HG02759 (cell line): Measurements from ENCODE around the gene PRR16.
"Not testable (repeated sequence)": the region's sequence is repeated elsewhere in the genome, so short reads cannot be mapped to it uniquely, and the experiment has no call there.

Source experiments
- ATAC-seq: cut with Tn5 transposase; IDR thresholded peaks from one replicate; pipeline ENCODE4 v1.9.1; 2021; ENCODE audit warnings: mild to moderate bottlenecking, moderate library complexity; ENCODE audit not compliant: unreplicated experiment

Gene PRR16

DNA sequence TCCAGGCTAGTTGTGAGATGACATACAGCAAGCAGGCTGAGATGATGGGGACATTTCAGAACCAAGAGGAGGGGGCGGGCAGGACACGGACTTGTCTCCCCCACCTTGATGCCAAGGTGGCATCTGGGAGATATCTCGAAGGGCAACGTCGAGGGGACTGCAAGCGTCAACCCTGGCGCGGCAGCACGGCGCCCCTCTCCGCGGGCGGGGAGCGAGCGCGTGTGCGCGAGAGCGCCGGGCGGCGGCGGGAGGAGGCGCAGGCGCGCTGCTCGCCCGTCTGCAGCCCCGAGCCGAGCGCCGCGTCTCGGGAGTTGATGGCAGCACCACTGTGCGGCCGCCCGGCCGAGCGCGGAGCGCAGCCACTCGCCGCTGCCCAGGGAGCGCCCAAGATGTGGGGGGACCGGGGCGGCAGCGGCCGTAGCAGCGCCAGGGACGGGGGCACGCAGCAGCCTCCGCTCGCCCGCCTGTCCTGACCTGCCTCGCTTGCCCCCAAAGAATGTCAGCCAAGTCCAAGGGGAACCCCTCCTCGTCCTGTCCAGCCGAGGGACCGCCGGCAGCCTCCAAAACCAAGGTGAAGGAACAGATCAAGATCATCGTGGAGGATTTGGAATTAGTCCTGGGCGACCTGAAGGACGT, at the start of gene PRR16:
PRR16 (plus strand) TSS at position 310 of the 636 bp plus-strand sequence.
- peak; percentile 89 for ATAC-seq

DNA sequence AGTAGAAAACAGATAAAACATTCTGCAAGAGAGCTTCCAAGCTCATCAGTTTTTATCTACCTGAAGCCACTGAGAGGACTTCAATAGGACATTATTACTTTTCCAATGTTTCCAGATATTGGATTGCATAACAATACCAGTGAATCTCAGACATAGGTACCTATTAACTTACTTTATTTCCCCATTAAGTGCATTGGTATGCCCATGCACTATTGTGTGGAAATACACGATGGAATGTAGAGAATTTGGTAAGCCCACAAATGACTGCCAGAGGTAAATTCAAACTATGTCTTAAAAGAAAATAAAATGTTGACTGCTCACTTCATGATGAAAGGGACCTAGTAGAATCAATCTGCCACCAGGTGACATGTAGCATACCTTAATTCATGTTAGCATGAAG, 48.1 kb upstream of the PRR16 start:
- ATAC-seq, result no peak

DNA sequence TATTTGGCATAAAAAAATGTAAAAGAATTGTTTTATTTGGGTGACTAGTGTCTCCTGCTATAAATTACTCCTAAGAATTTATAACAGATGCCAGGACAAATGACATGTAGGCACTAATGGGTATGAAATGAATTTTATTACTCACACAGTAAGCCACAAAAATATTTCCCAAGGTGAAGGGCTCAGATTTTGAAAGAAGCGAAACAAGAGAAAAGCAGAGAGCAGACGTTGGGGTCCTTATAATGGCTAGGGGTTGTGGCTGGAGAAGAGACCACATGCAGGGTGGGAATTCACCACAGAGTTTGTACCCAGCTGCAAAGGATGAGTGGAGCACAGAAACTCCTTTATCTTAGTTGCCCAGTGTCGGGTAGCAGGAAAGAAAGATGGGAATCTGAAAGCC, 45.0 kb upstream of the PRR16 start:
- ATAC-seq, result no peak

DNA sequence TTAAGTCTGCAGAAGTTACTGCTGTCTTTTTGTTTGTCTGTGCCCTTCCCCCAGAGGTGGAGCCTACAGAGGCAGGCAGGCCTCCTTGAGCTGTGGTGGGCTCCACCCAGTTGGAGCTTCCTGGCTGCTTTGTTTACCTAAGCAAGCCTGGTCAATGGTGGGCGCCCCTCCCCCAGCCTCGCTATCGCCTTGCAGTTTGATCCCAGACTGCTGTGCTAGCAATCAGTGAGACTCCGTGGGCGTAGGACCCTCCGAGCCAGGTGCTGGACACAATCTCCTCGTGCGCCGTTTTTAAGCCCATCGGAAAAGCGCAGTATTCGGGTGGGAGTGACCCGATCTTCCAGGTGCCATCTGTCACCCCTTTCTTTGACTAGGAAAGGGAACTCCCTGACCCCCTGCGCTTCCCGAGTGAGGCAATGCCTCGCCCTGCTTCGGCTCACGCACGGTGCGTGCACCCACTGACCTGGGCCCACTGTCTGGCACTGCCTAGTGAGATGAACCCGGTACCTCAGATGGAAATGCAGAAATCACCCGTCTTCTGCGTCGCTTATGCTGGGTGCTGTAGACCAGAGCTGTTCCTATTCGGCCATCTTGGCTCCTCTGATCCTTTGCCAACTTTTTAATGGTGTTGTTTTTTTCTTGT, 37.3 kb upstream of the PRR16 start:
- ATAC-seq, result not testable (repeated sequence)

DNA sequence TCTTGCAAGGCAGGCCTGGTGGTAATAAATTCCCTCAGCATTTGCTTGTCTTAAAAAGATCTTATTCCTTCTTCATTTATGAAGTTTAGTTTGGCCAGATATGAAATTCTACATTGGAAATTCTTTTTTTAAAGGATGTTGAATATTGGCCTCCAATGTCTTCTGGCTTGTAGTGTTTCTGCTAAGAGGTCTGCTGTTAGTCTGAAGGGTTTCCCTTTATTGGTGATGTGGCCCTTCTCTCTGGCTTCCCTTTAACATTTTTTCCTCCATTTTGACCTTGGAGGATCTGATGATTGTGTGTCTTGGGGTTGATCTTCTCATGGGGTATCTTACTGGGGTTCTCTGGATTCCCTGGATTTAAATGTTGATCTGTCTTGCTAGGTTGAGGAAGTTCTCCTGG, 33.5 kb upstream of the PRR16 start:
- no peak for ATAC-seq

DNA sequence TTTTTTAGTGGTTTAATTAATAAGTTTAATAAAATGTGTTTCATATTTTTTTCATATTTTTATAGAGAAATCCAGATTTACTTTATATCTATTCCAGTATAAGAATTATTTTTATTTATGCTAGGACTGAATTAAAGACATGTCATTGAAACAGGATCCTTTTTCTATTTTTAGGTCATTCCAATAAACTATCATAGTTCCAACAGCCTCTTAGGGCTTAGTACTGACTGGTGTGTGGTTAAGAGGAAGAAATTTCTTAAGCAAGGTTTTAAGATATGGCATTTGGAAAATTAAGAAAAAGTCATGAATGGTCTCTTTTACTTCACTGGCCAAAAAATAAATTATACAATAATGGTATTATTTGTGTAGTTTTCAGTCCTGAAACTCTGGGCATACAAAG, 31.2 kb upstream of the PRR16 start:
- ATAC-seq, result no peak

DNA sequence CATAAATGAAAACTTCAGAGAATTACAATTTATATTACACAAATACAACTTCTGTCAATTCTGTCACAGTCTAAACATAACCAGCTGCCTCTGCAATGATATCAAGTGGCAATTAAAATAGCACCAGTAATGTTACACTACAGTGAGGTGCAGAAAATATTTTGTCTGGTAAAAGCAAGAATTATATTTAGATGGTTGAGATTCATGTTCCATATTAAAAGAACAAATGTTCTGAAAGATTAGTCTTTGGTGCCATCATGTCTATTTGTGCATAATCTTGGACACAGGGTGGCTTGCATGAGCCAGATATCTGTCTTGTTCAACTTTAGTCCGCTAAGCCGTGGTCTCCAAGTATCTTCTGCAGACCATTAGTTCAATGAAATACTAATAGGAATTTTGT, 29.0 kb upstream of the PRR16 start:
- no peak for ATAC-seq

DNA sequence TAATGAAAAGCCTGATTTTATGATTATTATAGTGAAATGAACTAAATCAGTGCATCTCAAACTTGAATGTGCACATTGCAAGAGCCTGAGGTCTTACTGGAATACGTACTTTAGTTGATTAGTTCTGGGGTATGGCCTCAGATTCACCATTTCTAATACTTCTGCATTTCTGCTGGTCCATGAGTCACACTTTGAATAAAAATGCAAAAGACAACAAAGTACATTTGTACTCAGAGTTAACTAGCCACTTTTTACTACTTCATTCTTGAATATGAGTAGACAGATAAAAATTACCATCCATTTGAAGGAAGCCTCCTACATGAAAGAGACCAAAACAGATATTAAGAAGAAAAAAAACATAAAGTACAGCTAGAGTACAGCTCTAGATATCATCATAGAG, 27.1 kb upstream of the PRR16 start:
- ATAC-seq, result no peak

DNA sequence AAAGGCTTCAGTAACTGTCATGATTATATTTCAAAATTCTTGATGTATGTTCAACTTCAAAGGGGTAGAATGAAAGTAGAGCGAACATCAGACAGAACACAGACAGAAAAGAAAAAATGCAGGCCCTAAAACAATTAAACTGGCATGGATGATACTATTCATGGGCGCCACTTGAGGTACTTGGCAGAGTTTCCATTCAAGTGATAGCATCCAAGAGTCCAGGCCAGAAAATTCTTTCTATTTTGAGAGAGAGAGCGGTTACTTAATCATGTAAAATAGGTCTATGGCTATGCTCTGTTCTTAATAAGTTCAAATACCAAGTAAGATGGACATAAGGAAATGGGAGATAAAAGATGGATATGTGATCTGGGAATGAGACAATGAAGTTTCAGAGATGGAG, 21.4 kb upstream of the PRR16 start:
- ATAC-seq, result no peak

DNA sequence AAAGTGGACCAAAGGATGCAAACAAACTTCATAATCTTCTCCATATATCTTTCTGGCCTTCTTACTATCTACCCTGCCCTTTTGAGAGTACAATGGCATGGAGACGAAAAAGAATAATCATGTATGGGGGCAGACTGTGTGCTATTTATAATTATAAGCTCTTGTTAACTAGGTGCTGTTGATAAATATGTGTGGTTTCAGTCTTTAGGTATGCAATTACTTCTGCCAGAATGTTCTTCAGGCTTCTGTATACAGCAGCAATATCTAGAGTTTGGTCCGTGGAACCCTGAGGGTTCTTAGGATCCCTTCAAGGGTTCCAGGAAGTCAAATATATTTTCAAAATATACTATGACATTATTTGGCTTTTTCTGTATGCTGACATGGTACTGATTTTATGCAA, 20.5 kb upstream of the PRR16 start:
- no peak for ATAC-seq

DNA sequence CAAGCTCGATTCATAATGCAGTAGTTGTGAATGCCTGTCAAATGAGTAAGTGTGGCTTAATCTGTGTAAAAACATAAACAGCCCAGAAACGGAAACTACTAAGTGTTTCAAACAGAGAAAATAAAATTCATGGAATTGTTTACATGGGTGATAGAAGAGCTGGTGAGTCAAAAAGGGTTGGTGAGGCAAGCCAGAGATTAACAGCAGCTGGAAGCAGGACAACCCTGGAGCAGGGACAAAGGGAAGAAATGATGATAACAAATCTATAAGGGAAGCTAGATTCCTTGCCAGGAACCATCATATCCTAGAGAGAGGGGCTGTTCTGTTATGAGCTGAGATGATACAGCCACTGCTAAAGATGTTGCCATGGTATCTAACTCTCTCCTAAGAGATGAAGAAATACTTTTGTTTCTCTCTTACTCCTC, 18.0 kb upstream of the PRR16 start:
- no peak for ATAC-seq

DNA sequence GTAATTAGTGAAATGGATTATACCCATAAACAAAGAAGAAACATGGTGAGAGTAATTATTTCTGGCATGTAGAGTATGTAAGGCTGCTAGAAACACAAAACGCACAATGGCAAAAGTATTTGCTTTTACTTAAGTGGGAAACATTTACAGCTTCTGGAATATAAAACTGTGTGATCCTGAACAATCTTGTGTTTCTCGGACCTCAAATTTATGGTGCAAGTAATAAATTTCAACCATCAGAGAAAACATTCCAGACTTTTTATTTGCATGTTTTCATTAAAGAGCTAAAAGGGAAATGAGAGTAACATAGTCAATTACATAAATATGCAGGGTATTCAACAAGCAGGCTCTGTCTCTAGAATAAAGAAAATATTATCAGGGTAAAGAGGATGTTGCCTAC, 17.2 kb upstream of the PRR16 start:
- no peak for ATAC-seq

DNA sequence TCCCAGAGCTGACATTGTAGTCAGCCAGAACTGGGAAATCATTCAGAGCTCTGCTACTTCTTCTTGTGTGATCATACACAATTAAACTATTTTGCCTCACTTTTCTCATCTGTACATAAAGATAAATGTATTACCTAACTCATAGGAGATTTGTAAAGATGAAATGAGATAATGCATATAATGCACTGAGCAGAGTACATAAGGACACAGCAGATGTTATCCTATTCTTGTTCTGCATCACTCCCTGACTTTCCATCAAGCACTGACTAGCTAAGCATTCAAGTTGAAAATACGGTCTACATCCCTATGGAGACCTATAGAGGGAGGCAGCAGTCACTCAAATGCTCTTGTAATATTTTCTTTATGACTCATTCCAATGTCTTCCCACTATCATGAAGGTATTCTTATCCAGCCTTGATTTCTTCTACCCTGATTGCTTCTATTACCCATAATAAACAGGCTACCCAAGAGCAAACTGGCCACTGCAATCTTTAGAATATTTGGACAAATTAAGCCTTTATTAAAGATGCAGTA, 16.3 kb upstream of the PRR16 start:
- ATAC-seq, result no peak

DNA sequence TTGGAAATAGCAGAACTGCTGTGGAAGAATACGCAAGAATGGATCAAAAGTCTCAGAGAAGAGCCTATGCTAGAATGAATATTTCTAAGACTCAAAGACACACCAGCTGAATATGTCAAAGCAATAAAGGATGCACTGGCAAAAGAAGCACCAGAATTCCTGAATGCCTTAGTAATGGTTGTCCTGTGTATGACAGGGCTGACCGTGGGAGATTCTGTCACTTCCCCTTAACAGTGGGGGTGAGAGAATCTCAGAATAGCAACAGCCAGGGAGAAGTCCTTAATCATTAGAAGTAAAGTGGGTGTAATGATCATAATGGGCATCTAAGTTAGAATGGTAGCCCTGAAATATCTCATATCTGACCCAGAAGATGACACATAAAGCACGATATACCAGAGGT, 14.6 kb upstream of the PRR16 start:
- no peak for ATAC-seq

DNA sequence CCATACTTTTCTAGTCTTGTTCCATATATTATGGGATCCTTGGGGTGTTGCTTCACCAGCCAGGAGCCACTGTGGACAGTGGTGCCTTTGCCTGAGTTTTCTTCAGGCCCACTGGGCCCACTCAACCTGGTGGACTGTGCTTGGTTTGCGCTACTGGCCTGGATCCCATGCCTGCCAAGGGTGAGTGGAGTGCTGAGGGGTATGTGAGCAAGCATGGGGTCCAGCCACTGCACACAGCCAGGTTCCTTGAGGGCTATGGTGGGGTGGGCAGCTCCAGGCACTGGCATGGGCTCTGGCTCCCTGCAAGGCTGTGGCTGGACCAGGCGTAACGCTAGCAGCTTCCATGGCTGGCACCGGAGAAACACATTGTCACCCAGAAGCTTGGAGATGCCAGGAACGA, 13.2 kb upstream of the PRR16 start:
- no peak for ATAC-seq

DNA sequence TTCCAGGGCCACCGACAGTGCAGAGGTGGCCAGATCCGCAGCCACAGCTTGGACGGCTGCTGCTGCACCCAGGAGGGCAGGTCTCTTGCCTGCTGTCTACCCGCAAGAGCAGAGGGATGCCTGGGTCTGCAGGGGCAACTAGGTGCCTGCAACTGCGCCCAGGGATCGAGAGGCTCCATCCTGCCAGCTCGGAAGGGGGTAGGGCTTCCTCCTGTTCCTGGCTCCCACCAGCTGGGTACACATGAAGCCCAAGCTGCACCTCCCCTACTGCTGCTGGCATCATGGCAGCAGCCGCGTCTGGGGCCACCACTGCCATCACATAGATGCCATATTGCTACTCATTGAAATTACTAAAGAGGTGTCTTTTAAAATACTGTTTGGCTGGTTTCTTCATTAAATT, 12.7 kb upstream of the PRR16 start:
- no peak for ATAC-seq

DNA sequence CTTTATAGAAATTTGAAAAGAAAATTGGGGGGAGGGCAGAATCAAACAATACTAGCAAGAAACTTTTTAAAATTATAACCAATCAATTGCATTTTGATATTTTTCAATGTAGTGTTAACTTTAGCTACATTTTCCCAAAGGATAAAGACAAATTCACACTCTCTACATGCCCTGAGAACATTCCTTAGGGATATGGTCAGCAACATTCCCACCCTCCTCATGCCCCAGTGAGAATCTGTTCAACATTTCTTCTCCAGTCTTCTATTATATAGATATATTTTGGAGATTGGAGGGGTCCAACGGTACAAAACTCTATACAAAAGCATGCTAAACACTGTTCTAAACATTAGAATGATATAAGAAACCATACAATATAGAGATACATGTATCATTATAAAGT, 11.6 kb upstream of the PRR16 start:
- ATAC-seq, result no peak

DNA sequence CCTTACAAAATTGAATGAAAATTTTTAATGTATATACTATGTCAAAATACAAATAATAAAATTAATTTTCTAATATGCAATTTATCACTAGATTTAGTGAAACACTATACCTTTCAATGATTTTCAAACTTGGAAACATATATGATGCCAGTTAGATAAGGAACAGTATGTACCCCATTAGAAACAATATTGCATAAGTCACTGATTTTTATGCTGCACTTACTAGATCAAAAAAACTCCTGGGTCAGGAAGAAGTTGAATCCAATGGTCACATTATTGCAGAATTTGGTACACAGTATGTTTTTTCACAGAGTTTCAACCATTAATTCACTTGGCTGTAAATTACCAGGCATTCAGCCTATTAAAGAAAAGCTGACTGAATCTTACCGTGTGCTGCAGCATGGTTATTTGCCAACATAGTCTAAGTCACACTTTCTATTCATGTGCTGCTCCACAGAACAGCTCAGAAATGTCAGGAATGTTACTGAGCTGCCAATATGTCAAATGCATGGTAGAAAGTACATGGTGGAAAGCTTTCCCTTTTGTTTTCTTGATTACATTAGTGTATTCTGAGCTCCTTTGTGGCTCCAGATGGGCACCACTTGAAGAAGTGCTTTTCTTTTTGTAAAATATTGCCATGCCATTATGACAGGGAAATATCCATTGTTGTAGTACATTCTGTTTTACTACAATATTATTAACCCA, 9.9 kb upstream of the PRR16 start:
- no peak for ATAC-seq

DNA sequence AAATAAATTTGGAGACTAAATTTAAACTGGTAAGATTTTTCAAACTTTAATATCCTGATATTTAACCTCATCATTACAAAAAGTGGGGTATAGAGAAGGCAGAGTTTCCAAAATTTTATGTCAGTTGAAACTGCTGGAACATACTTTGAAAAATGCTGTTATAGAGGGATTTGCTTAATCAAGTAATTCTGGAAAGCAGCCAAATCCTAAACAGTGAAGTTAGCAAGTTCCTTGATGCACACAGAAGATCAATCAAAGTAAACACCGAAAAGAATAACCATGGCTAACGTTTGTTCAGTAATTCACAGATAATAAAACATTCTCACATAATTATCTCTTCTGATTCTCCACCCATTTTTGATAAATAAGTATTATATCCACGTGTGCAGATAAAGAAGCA, 8.1 kb upstream of the PRR16 start:
- no peak for ATAC-seq

DNA sequence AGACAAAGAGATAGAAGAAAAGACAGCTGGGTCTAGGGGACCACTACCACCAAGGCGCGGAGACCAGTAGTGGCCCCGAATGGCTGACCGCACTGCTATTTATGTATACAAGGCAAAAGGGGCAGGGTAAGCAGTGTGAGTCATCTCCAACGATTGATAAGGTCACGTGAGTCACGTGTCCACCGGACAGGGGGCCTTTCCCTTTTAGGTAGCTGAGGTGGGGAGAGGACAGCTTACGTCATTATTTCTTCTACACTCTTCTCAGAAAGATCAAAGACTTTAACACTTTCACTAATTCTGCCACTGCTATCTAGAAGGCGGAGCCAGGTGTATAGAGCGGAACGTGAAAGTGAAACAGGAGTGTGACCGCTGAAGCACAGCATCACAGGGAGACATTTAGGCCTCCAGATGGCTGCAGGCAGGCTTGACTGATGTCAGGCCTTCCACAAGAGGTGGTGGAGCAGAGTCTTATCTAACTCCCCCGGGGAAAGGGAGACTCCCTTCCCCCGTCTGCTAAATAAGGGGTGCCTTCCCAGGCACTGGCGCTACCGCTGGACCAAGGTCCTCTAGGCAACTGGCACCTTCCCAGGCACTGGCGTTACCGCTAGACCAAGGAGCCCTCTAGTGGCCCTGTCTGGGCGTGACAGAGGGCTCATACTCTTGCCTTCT, 6.1 kb upstream of the PRR16 start:
- peak; percentile 91 for ATAC-seq

DNA sequence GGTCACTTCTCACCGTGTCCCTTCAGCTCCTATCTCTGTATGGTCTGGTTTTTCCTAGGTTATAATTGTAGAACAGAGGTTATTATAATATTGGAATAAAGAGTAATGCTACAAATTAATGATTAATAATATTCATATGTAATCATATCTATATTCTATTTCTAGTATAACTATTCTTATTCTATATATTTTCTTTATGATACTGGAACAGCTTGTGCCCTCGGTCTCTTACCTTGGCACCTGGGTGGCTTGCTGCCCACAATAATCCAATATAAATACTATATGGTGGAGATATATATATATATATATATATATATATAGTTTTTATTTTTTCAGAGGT, 5.6 kb upstream of the PRR16 start:
- ATAC-seq, result not testable (repeated sequence)

DNA sequence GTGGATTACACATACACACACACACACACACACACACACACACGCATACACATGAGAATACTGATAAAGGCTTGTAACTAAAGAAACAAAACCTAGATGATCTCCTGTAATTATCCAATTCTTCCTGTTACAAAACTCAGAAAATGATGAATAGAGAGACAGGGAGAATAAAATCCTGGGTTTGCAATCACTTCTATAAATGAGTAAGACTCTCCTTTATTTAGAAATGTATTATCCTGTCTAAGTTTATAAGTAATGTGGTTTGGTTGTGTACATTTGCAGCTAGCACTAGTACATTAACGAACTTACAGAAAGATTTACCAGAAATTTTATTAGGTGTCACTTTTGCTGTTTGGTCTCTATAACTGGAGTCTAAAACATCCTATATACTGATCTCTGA, 2.8 kb upstream of the PRR16 start:
- ATAC-seq, result no peak
